DOHH2 (cell line): Measurements from ENCODE around the gene LMCD1.

ENCODE experiments used
- EZH2phosphoT487 ChIP-seq: fragments of 200-600 bp; sonication (generic); IDR thresholded peaks from 2 replicates; pipeline ENCODE4 v1.6.1; 2017; ENCODE audit warnings: borderline replicate concordance, mild to moderate bottlenecking, antibody characterized with exemption, low read length, moderate library complexity, mixed read lengths
- TF ChIP-seq, protein P1 (sequence below): fragments of 200-600 bp; sonication (generic); IDR thresholded peaks from one replicate; pipeline ENCODE4 v1.5.1; 2014; ENCODE audit warnings: antibody characterized with exemption, mild to moderate bottlenecking, low read depth, low read length; ENCODE audit not compliant: poor library complexity, severe bottlenecking

DNA sequence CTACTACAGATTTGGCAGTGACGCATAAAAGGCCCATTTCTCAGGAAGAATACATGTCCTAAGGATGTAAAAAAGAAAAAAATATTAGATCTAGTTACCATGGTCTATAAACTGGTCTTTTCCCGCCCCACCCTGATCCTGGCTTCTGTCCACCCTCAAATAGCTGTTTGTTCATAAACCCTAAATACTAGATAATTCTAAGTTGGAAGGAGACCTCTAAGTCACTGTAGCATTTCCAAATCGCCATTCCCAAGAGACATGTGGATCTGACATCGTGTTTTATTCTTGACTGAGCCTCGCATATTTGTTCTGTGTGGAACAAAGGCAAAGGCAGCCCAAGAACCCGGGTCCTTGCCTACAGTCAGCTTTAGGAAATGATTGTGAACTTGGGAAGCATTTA lies 49.0 kb downstream of the LMCD1 start:
- TF ChIP-seq, protein P1, sequence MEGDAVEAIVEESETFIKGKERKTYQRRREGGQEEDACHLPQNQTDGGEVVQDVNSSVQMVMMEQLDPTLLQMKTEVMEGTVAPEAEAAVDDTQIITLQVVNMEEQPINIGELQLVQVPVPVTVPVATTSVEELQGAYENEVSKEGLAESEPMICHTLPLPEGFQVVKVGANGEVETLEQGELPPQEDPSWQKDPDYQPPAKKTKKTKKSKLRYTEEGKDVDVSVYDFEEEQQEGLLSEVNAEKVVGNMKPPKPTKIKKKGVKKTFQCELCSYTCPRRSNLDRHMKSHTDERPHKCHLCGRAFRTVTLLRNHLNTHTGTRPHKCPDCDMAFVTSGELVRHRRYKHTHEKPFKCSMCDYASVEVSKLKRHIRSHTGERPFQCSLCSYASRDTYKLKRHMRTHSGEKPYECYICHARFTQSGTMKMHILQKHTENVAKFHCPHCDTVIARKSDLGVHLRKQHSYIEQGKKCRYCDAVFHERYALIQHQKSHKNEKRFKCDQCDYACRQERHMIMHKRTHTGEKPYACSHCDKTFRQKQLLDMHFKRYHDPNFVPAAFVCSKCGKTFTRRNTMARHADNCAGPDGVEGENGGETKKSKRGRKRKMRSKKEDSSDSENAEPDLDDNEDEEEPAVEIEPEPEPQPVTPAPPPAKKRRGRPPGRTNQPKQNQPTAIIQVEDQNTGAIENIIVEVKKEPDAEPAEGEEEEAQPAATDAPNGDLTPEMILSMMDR = no peak
- TF ChIP-seq EZH2phosphoT487 = no peak
